ENCODE data around the gene ZNF423. TPM values are rescaled to one million over a fixed set of nuclear protein-coding genes. Genes with fewer than 3 reads are reported as not detected.

ZNF423 gene
- total RNA-seq, 4 donors from 2014 or later: 1.4 to 20.6 (median 4.7) TPM

- peaks cover 0 to 11% (median 2%) of the 10 kb centered on the region in 4 donors for H3K9me3 ChIP-seq
- no peak overlapping the region for H3K27ac ChIP-seq
- H3K4me3 ChIP-seq: no peak overlapping the region
- no peak for DNase-seq
- H3K27me3 ChIP-seq: no peaks in the 10 kb centered on the region
- TF ChIP-seq POLR2A (IDR thresholded peaks at IDR 0.05) (no peak), CTCF (IDR thresholded peaks at IDR 0.05) (no peak)
- H3K36me3 ChIP-seq: no peaks in the 10 kb centered on the region
- peaks cover 0 to 16% (median 0%) of the 10 kb centered on the region in 4 donors for H3K4me1 ChIP-seq
Observed at GRCh38 chr16:49644145-49644463, 211.8 kb downstream of the ZNF423 start.

- H3K4me1 ChIP-seq: peaks cover 0 to 16% (median 0%) of the 10 kb centered on the region in 4 donors
- H3K27ac ChIP-seq: no peak overlapping the region
- DNase-seq: no peak
- H3K36me3 ChIP-seq: no peaks in the 10 kb centered on the region
- no peak overlapping the region for H3K4me3 ChIP-seq
- peaks cover 0 to 9% (median 2%) of the 10 kb centered on the region in 4 donors for H3K9me3 ChIP-seq
- no peaks in the 10 kb centered on the region for H3K27me3 ChIP-seq
- no peak for TF ChIP-seq CTCF (IDR thresholded peaks at IDR 0.05)
Observed at GRCh38 chr16:49643429-49644144, 212.3 kb downstream of the ZNF423 start.

- no peaks in the 10 kb centered on the region for H3K36me3 ChIP-seq
- no peak for DNase-seq
- H3K27ac ChIP-seq: no peak overlapping the region
- no peak overlapping the region for H3K4me3 ChIP-seq
- no peaks in the 10 kb centered on the region for H3K27me3 ChIP-seq
- no peaks in the 10 kb centered on the region for H3K9me3 ChIP-seq
- no peak for TF ChIP-seq POLR2A (IDR thresholded peaks at IDR 0.05)
- TF ChIP-seq CTCF (IDR thresholded peaks at IDR 0.05): no peak
- H3K4me1 ChIP-seq: peaks cover 0 to 16% (median 0%) of the 10 kb centered on the region in 4 donors
Observed at GRCh38 chr16:49641250-49641649, 214.7 kb downstream of the ZNF423 start.

- peak overlapping the region in 1 of 4 donors; percentile 59 for H3K27ac ChIP-seq
- DNase-seq: no peak
- H3K36me3 ChIP-seq: no peaks in the 10 kb centered on the region
- TF ChIP-seq POLR2A (IDR thresholded peaks at IDR 0.05) (no peak), CTCF (IDR thresholded peaks at IDR 0.05) (no peak)
- H3K4me3 ChIP-seq: no peak overlapping the region
- no peaks in the 10 kb centered on the region for H3K9me3 ChIP-seq
- H3K4me1 ChIP-seq: peaks cover 0 to 16% (median 0%) of the 10 kb centered on the region in 4 donors
- H3K27me3 ChIP-seq: no peaks in the 10 kb centered on the region
Observed at GRCh38 chr16:49640581-49640980, 215.3 kb downstream of the ZNF423 start.

GRCh38 chr16:49639739-49640431 is 216.0 kb downstream of the ZNF423 start:
- Histone ChIP-seq H3K4me3 (no peak overlapping the region), H3K36me3 (no peaks in the 10 kb centered on the region), H3K27me3 (no peaks in the 10 kb centered on the region), H3K27ac (peak overlapping the region; percentile 9 to 59 (median 28)), H3K9me3 (no peaks in the 10 kb centered on the region), H3K4me1 (peaks cover 0 to 16% (median 0%) of the 10 kb centered on the region in 4 donors)
- TF ChIP-seq CTCF (IDR thresholded peaks at IDR 0.05) (no peak), POLR2A (IDR thresholded peaks at IDR 0.05) (no peak)
- DNase-seq: no peak

All from Peyer's patch (tissue), 4 donors.